ENCODE measurements around the gene FOXJ1.

Gene FOXJ1

GRCh38 chr17:76170114-76170513 lies 29.1 kb upstream of the FOXJ1 start:
- TF ChIP-seq CTCF (IDR thresholded peaks at IDR 0.05; ENCODE audit: low read depth, low read length, missing control alignments), result no peak
- no peak for DNase-seq (ENCODE audit: low read depth)
- H3K4me3 ChIP-seq (ENCODE audit: low read depth, low read length), result no peak overlapping the region

- no peak overlapping the region for H3K4me3 ChIP-seq (ENCODE audit: low read depth, low read length)
- TF ChIP-seq CTCF (IDR thresholded peaks at IDR 0.05; ENCODE audit: low read depth, low read length, missing control alignments), result no peak
- no peak for DNase-seq (ENCODE audit: low read depth)
Observed at GRCh38 chr17:76166906-76167305, 25.9 kb upstream of the FOXJ1 start.

GRCh38 chr17:76166168-76166567 lies 25.1 kb upstream of the FOXJ1 start:
- DNase-seq (ENCODE audit: low read depth), result no peak
- TF ChIP-seq CTCF (IDR thresholded peaks at IDR 0.05; ENCODE audit: low read depth, low read length, missing control alignments), result no peak
- no peak overlapping the region for H3K4me3 ChIP-seq (ENCODE audit: low read depth, low read length)

GRCh38 chr17:76164331-76164730 lies 23.3 kb upstream of the FOXJ1 start:
- TF ChIP-seq CTCF (IDR thresholded peaks at IDR 0.05; ENCODE audit: low read depth, low read length, missing control alignments), result no peak
- no peak overlapping the region for H3K4me3 ChIP-seq (ENCODE audit: low read depth, low read length)
- no peak for DNase-seq (ENCODE audit: low read depth)

GRCh38 chr17:76163919-76164318 lies 22.9 kb upstream of the FOXJ1 start:
- no peak overlapping the region for H3K4me3 ChIP-seq (ENCODE audit: low read depth, low read length)
- no peak for DNase-seq (ENCODE audit: low read depth)
- no peak for TF ChIP-seq CTCF (IDR thresholded peaks at IDR 0.05; ENCODE audit: low read depth, low read length, missing control alignments)

- H3K4me3 ChIP-seq (ENCODE audit: low read depth, low read length), result no peak overlapping the region
- DNase-seq (ENCODE audit: low read depth), result no peak
- TF ChIP-seq CTCF (IDR thresholded peaks at IDR 0.05; ENCODE audit: low read depth, low read length, missing control alignments), result no peak
Observed at GRCh38 chr17:76161619-76162266, 20.7 kb upstream of the FOXJ1 start.

- no peak overlapping the region for H3K4me3 ChIP-seq (ENCODE audit: low read depth, low read length)
- no peak for TF ChIP-seq CTCF (IDR thresholded peaks at IDR 0.05; ENCODE audit: low read depth, low read length, missing control alignments)
- no peak for DNase-seq (ENCODE audit: low read depth)
Observed at GRCh38 chr17:76160896-76161528, 20.0 kb upstream of the FOXJ1 start.
